Naive thymus-derived CD4-positive, alpha-beta T cell (primary cell): Measurements from ENCODE around the gene FGFR4. TPM values are rescaled to one million over a fixed set of nuclear protein-coding genes. Genes with fewer than 3 reads are reported as not detected.

Source experiments
- ATAC-seq: fragments of 150-1000 bp; cut with Tn5 transposase; 2 replicates; pipeline ENCODE4 v1.10.0; 2021; ENCODE audit warnings: mild to moderate bottlenecking, moderate library complexity
- CTCF ChIA-PET: fragments of 350-600 bp; sonication (Branson Sonifier 250); formaldehyde crosslinking; loops from one replicate; lab custom pipeline; 2021; ENCODE audit warnings: antibody characterized with exemption; lab: Charles Lee
- POLR2A ChIA-PET: fragments of 350-600 bp; sonication (Branson Sonifier 250); formaldehyde crosslinking; loops from one replicate; lab custom pipeline; 2021; ENCODE audit warnings: antibody characterized with exemption, inconsistent platforms; lab: Charles Lee
- DNase-seq, 9 donors: peaks; one replicate each; pipeline versions ENCODE4 v3.0.0 to v3.0.0-alpha.2; 2020 to 2022; ENCODE audit warnings: mixed read lengths in 1 of 9
- H3K27ac ChIP-seq: one replicate; pipeline ENCODE4 v1.7.0; 2013; ENCODE audit warnings: mild to moderate bottlenecking, low read depth, low read length, moderate library complexity
- H3K27me3 ChIP-seq, 2 donors: one replicate each; pipeline ENCODE4 v1.7.0; 2013; ENCODE audit warnings: low read length in 2 of 2, mild to moderate bottlenecking in 2 of 2, moderate library complexity in 2 of 2; ENCODE audit not compliant: control insufficient read depth in 2 of 2, insufficient read depth in 2 of 2
- H3K36me3 ChIP-seq, 3 experiments: 1 replicate in 2 of 3; 2 replicates in 1 of 3; pipeline ENCODE4 v1.7.0; 2013; ENCODE audit warnings: low read length in 3 of 3, mild to moderate bottlenecking in 3 of 3, moderate library complexity in 1 of 3; ENCODE audit not compliant: insufficient read depth in 3 of 3, control insufficient read depth in 2 of 3
- H3K4me1 ChIP-seq, 2 donors: one replicate each; pipeline ENCODE4 v1.7.0; 2013; ENCODE audit warnings: low read length in 2 of 2, mild to moderate bottlenecking in 2 of 2, moderate library complexity in 1 of 2; ENCODE audit not compliant: control insufficient read depth in 2 of 2, insufficient read depth in 2 of 2
- H3K4me3 ChIP-seq: 2 replicates; pipeline ENCODE4 v1.7.0; 2013; ENCODE audit warnings: mild to moderate bottlenecking, low read length
- H3K9me3 ChIP-seq, 3 experiments: 1 replicate in 2 of 3; 2 replicates in 1 of 3; pipeline ENCODE4 v1.7.0; 2013; ENCODE audit warnings: low read length in 3 of 3; ENCODE audit not compliant: control insufficient read depth in 2 of 3
- H3K27ac Mint-ChIP-seq, 9 donors: one replicate each; pipeline ENCODE4 v1.8.0; 2020 to 2022; ENCODE audit warnings: mixed read lengths in 9 of 9, mild to moderate bottlenecking in 8 of 9, moderate library complexity in 5 of 9, inconsistent platforms in 2 of 9
- H3K27me3 Mint-ChIP-seq, 5 donors: one replicate each; pipeline ENCODE4 v1.8.0; 2021 to 2022; ENCODE audit warnings: mixed read lengths in 5 of 5, mild to moderate bottlenecking in 1 of 5
- H3K36me3 Mint-ChIP-seq, 5 donors: one replicate each; pipeline ENCODE4 v1.8.0; 2020 to 2022; ENCODE audit warnings: mixed read lengths in 5 of 5, mild to moderate bottlenecking in 3 of 5, inconsistent platforms in 1 of 5
- H3K4me1 Mint-ChIP-seq, 7 donors: one replicate each; pipeline ENCODE4 v1.8.0; 2020 to 2022; ENCODE audit warnings: mixed read lengths in 7 of 7, mild to moderate bottlenecking in 3 of 7, inconsistent platforms in 1 of 7
- H3K4me3 Mint-ChIP-seq, 10 donors: one replicate each; pipeline ENCODE4 v1.8.0; 2020 to 2022; ENCODE audit warnings: mild to moderate bottlenecking in 10 of 10, mixed read lengths in 10 of 10, moderate library complexity in 6 of 10, inconsistent platforms in 2 of 10
- H3K9me3 Mint-ChIP-seq, 11 donors: one replicate each; pipeline ENCODE4 v1.8.0; 2020 to 2022; ENCODE audit warnings: mixed read lengths in 11 of 11, mild to moderate bottlenecking in 4 of 11, inconsistent platforms in 1 of 11, moderate library complexity in 1 of 11
- intact Hi-C, 2 donors: fragments of 100-400 bp; cut with micrococcal nuclease; formaldehyde crosslinking; loops; one replicate each; pipeline ENCODE4 v1.15.1; 2023
- polyA plus RNA-seq, 2 donors: library from polyadenylated mRNA; unstranded; fragments of 300-500 nt; fragmentation: Illumina TruSeq; gene quantifications; one replicate each; pipeline ENCODE4 v1.2.3, GENCODE V29; 2021
- total RNA-seq, 6 experiments: library from RNA in 5 of 6; stranded (reverse) in 5 of 6; gene quantifications; 1 replicate in 5 of 6; 2 replicates in 1 of 6; pipeline ENCODE4 v1.2.3 and lab custom pipeline; 2021 to 2026

The FGFR4 gene
- total and polyA plus RNA-seq, 7 experiments from 2014 or later = 0.20 to 3.6 (median 1.4) TPM

DNA sequence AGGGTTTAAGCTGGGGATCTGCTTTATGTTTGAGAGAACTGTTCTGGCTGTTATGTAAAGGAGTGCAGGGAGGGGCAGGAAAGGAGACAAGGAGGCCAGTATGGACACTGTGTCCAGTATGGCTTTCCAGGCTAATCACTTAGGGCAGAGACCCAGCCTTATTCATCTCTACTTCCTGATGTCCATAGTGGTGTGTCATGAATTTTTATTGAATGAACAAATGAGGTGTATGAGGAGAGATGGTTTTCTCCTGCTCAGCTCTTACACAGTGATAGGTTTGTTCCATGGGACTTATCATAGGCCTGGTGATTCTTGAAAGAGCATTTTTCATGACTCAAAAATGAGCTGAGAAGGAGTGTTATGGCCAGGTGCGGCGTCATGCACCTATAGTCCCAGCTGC, 20.5 kb upstream of the FGFR4 start:
- Histone ChIP-seq H3K4me3 (no peak overlapping the region), H3K27ac (no peak overlapping the region), H3K36me3 (peaks cover 0 to 57% (median 4%) of the 10 kb centered on the region in 3 experiments), H3K9me3 (no peaks in the 10 kb centered on the region), H3K27me3 (no peaks in the 10 kb centered on the region), H3K4me1 (no peaks in the 10 kb centered on the region)
- ChIA-PET CTCF (interaction anchor here (0.6 kb wide), 1 partner anchor 96 kb away, joined by 3 read pairs; no protein-coding TSS in a partner anchor), POLR2A (no interaction called here)
- Mint-ChIP-seq H3K4me1 (peaks cover 0 to 7% (median 0%) of the 10 kb centered on the region in 7 donors), H3K27me3 (no peaks in the 10 kb centered on the region), H3K4me3 (no peak overlapping the region), H3K9me3 (no peaks in the 10 kb centered on the region), H3K36me3 (peaks cover 0 to 34% (median 7%) of the 10 kb centered on the region in 5 donors), H3K27ac (no peak overlapping the region)
- DNase-seq (no peak), ATAC-seq (no peak)
- intact Hi-C loops = no loop called here

DNA sequence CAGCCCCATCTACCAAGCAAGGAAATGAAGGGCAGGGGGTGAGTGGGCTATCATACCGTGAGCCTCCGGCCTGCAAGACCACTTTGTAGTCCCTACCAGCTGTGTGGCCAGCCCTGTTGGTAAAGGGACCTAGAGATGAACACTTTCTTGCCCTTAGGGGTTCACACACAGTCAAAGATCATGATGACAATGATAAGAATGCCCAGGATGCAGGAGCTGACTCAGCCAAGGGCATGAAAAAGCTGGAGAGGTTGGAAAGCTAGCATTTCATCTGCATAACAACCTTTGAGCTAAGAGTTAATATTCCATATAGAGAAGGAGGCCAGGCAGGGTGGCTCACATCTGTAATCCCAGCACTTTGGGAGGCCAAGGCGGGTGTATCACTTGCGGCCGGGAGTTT, 19.2 kb upstream of the FGFR4 start:
- H3K36me3 ChIP-seq = peaks cover 0 to 47% (median 0%) of the 10 kb centered on the region in 3 experiments
- peaks cover 0 to 36% (median 10%) of the 10 kb centered on the region in 5 donors for H3K36me3 Mint-ChIP-seq
- H3K27ac ChIP-seq = no peak overlapping the region
- no peak overlapping the region for H3K4me3 Mint-ChIP-seq
- ChIA-PET CTCF (interaction anchor here (0.6 kb wide), 2 partner anchors 74 to 190 kb away, joined by 3 read pairs; no protein-coding TSS in a partner anchor), POLR2A (interaction anchor here (0.6 kb wide), 1 partner anchor 44 kb away, joined by 3 read pairs; no protein-coding TSS in a partner anchor)
- no peaks in the 10 kb centered on the region for H3K27me3 Mint-ChIP-seq
- H3K4me1 Mint-ChIP-seq = peaks cover 2 to 12% (median 5%) of the 10 kb centered on the region in 7 donors
- no peak for DNase-seq
- no peaks in the 10 kb centered on the region for H3K9me3 Mint-ChIP-seq
- no peak overlapping the region for H3K4me3 ChIP-seq
- no peaks in the 10 kb centered on the region for H3K4me1 ChIP-seq
- no peak overlapping the region for H3K27ac Mint-ChIP-seq
- no peaks in the 10 kb centered on the region for H3K9me3 ChIP-seq
- intact Hi-C loops = no loop called here
- no peaks in the 10 kb centered on the region for H3K27me3 ChIP-seq
- no peak for ATAC-seq

DNA sequence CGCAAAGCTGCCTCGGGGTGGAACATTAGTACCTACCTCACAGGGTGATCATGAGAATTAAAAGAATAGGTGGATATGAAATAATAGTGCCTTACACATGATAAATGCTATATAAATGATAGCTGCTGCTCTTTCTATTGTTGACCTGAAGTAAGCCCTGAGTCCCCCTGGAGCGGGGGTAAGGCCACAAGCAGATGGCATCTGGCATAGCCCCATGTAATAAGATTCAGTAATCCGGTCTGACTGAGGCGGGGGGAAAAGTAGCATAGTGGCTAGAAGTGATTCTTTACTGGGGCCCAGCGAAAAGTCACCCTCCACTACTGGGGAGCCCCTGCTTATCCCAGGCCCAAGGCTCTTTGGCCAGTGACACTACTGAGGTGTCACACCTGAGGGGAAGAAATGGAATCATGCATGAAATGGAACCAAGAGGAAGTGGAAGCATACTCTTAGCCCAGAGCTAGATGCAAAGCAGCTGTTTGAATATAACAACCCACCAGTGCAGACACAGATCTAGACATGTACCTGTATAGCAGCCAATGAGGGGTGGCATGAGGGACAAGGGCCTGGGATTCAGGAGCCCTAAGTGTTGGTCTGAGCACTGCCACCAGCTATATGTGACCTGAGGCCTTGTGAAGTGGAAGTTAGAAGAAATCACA, 16.1 kb upstream of the FGFR4 start:
- Histone ChIP-seq H3K4me3 (no peak overlapping the region), H3K27me3 (no peaks in the 10 kb centered on the region), H3K36me3 (peaks cover 0 to 17% (median 0%) of the 10 kb centered on the region in 3 experiments), H3K27ac (no peak overlapping the region), H3K9me3 (no peaks in the 10 kb centered on the region), H3K4me1 (no peaks in the 10 kb centered on the region)
- POLR2A ChIA-PET = no interaction called here
- intact Hi-C loops = no loop called here
- Mint-ChIP-seq H3K9me3 (no peaks in the 10 kb centered on the region), H3K27me3 (no peaks in the 10 kb centered on the region), H3K4me1 (peaks cover 2 to 12% (median 5%) of the 10 kb centered on the region in 7 donors), H3K27ac (no peak overlapping the region), H3K36me3 (peaks cover 0 to 22% (median 7%) of the 10 kb centered on the region in 5 donors), H3K4me3 (no peak overlapping the region)
- no peak for DNase-seq
- CTCF ChIA-PET = interaction anchor here (0.6 to 3.6 kb wide), 4 partner anchors 12 to 463 kb away, joined by 3 to 19 read pairs (median 4); no protein-coding TSS in a partner anchor
- no peak for ATAC-seq

DNA sequence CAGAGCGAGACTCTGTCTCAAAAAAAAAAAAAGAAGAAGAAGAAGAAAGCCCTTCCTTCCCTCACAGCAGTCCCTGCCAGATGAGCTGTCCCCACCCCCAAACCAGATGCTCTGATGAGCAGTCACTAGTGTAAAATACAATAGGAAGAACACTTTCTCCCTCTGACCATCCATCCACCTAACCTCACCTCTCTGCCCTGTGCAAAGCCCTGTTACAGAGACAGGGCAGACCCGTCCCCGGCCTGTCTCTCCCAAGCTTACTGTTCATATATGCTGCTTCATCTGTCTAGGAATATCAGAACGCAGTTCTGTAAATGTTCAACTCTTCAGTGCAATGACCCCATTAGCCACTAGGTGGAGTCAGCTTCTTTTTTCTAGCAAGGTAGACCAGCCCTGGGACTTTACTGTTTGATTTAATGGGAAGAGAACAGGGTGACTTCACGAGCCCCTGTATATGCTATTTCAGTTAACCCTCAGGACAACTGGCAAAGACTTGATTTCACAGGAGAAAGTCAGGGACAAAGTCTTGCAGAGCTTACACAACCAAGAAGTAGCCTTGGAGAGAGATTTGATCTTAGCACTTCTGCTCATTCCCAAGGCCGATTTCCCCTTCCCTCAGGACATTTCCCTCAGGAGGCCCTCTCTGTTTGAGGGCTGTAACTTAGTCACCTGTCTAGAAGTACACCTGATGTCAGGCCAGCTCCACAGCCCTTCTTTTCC, 14.9 kb upstream of the FGFR4 start:
- peaks cover 2 to 12% (median 5%) of the 10 kb centered on the region in 7 donors for H3K4me1 Mint-ChIP-seq
- H3K27ac Mint-ChIP-seq = peak overlapping the region in 2 of 9 donors; percentile 15 to 43
- intact Hi-C loops = loop anchor here (1.0 kb wide), 1 partner anchor 40 kb away; no protein-coding TSS in a partner anchor
- H3K27me3 ChIP-seq = no peaks in the 10 kb centered on the region
- POLR2A ChIA-PET = interaction anchor here (1.5 kb wide), 1 partner anchor 14 kb away, joined by 4 read pairs; the partner anchor contains the start of gene FGFR4
- peak in 8 of 9 donors; percentile 41 to 70 (median 60) for DNase-seq
- no peak overlapping the region for H3K27ac ChIP-seq
- no peaks in the 10 kb centered on the region for H3K9me3 Mint-ChIP-seq
- peaks cover 0 to 21% (median 7%) of the 10 kb centered on the region in 5 donors for H3K36me3 Mint-ChIP-seq
- no peaks in the 10 kb centered on the region for H3K4me1 ChIP-seq
- H3K9me3 ChIP-seq = no peaks in the 10 kb centered on the region
- peaks cover 0 to 9% (median 0%) of the 10 kb centered on the region in 3 experiments for H3K36me3 ChIP-seq
- no peaks in the 10 kb centered on the region for H3K27me3 Mint-ChIP-seq
- H3K4me3 Mint-ChIP-seq = peak overlapping the region in 2 of 10 donors; percentile 5 to 57
- CTCF ChIA-PET = interaction anchor here (0.6 to 3.6 kb wide), 8 partner anchors 13 to 464 kb away, joined by 3 to 19 read pairs (median 4); partner anchors contain the start of genes FGFR4 and ZNF346
- no peak overlapping the region for H3K4me3 ChIP-seq
- ATAC-seq = peak; percentile 90

GRCh38 chr5:177077335-177077734, 9.4 kb upstream of the FGFR4 start:
- Mint-ChIP-seq H3K36me3 (peaks cover 0 to 13% (median 4%) of the 10 kb centered on the region in 5 donors), H3K27me3 (peaks cover 0 to under 1% (median 0%) of the 10 kb centered on the region in 5 donors), H3K27ac (peak overlapping the region in 1 of 9 donors; percentile 48), H3K9me3 (no peaks in the 10 kb centered on the region), H3K4me1 (no peaks in the 10 kb centered on the region), H3K4me3 (no peak overlapping the region)
- H3K4me3 ChIP-seq = no peak overlapping the region
- ATAC-seq (no peak), DNase-seq (no peak)
- no peak overlapping the region for H3K27ac ChIP-seq
- ChIA-PET POLR2A (no interaction called here), CTCF (no interaction called here)
- no peaks in the 10 kb centered on the region for H3K9me3 ChIP-seq
- intact Hi-C loops = no loop called here
- no peaks in the 10 kb centered on the region for H3K36me3 ChIP-seq
- H3K27me3 ChIP-seq = no peaks in the 10 kb centered on the region
- no peaks in the 10 kb centered on the region for H3K4me1 ChIP-seq

GRCh38 chr5:177079606-177080005, 7.1 kb upstream of the FGFR4 start:
- no peaks in the 10 kb centered on the region for H3K36me3 ChIP-seq
- H3K27me3 ChIP-seq = no peaks in the 10 kb centered on the region
- no peaks in the 10 kb centered on the region for H3K9me3 Mint-ChIP-seq
- peaks cover 0 to 8% (median 0%) of the 10 kb centered on the region in 5 donors for H3K36me3 Mint-ChIP-seq
- peaks cover 0 to 6% (median 0%) of the 10 kb centered on the region in 7 donors for H3K4me1 Mint-ChIP-seq
- no peak overlapping the region for H3K4me3 ChIP-seq
- ATAC-seq (no peak), DNase-seq (no peak)
- no peak overlapping the region for H3K27ac ChIP-seq
- no peaks in the 10 kb centered on the region for H3K4me1 ChIP-seq
- no peak overlapping the region for H3K4me3 Mint-ChIP-seq
- intact Hi-C loops = no loop called here
- CTCF ChIA-PET = no interaction called here
- POLR2A ChIA-PET = interaction anchor here (0.7 kb wide), 1 partner anchor 1125 kb away, joined by 4 read pairs; the partner anchor contains the start of gene HNRNPAB
- no peaks in the 10 kb centered on the region for H3K9me3 ChIP-seq
- H3K27me3 Mint-ChIP-seq = peaks cover 0 to 14% (median 0%) of the 10 kb centered on the region in 5 donors
- no peak overlapping the region for H3K27ac Mint-ChIP-seq
